Ectodermal cell (in vitro differentiated cells): ENCODE measurements around the gene PPM1L.

Source experiments
- H3K27ac ChIP-seq: 2 replicates; pipeline ENCODE4 v1.7.0; 2013; ENCODE audit warnings: mild to moderate bottlenecking, low read depth, low read length; ENCODE audit not compliant: insufficient read depth, poor library complexity, severe bottlenecking
- H3K27me3 ChIP-seq: 2 replicates; pipeline ENCODE4 v1.7.0; 2013; ENCODE audit warnings: mild to moderate bottlenecking, low read length; ENCODE audit not compliant: insufficient read depth, control insufficient read depth, poor library complexity, severe bottlenecking
- H3K36me3 ChIP-seq: one replicate; pipeline ENCODE4 v1.7.0; 2013; ENCODE audit warnings: low read length; ENCODE audit not compliant: control insufficient read depth, insufficient read depth
- H3K4me1 ChIP-seq: one replicate; pipeline ENCODE4 v1.7.0; 2013; ENCODE audit warnings: low read length; ENCODE audit not compliant: control insufficient read depth, insufficient read depth
- H3K4me3 ChIP-seq: 2 replicates; pipeline ENCODE4 v1.7.0; 2013; ENCODE audit warnings: low read depth, low read length, control low read depth; ENCODE audit not compliant: insufficient read depth
- H3K9me3 ChIP-seq: 2 replicates; pipeline ENCODE4 v1.7.0; 2013; ENCODE audit warnings: mild to moderate bottlenecking, low read length, moderate library complexity; ENCODE audit not compliant: control insufficient read depth
- WGBS, 2 experiments: methylation state at CpG; one replicate each; pipeline ENCODE4 v1.1.7; 2013; ENCODE audit warnings: missing lambda C conversion rate in 2 of 2; 5-methylcytosine and 5-hydroxymethylcytosine counted together

PPM1L gene

DNA sequence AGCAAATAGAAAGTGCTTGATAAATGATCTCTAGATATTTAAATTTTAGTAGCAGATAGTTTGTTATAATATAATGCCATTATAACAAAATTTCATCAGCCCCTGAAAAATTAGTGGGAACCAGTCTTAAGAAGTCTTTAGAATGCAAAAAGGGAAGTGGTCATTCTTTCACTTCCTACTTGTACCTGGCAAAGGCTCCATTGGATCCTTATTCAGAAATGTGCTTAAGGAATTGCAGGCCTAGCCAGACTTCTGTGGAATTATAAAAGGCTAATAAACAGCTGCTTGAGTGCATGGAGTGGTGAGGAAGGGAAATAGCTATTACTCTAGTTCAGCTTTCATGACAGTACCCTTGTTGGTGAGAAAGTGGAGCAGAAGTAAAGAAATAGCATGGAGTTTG is 24.2 kb downstream of the PPM1L start:
- no peaks in the 10 kb centered on the region for H3K36me3 ChIP-seq
- H3K9me3 ChIP-seq, result no peaks in the 10 kb centered on the region
- no peaks in the 10 kb centered on the region for H3K27me3 ChIP-seq
- H3K27ac ChIP-seq, result no peak overlapping the region
- no peaks in the 10 kb centered on the region for H3K4me1 ChIP-seq
- no peak overlapping the region for H3K4me3 ChIP-seq

DNA sequence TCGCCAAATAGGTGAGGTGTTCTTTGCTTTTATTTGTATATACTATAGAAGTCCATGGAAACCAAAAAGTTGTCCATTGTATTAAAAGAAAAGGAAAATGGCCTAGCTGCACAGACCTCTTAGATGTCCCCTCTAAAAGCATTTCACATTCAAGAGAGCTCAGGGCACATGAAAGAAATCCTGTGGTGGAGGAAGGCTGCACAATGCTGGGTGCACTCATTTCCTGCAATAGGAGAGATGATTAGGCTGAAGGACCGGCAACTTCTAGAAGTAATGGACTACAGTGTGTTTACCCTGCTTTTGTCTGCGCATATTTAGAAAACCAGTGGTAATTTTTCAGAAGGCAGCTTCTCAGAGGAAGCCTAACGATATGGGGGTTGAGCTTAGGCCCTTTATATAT is 25.4 kb downstream of the PPM1L start:
- no peak overlapping the region for H3K27ac ChIP-seq
- no peaks in the 10 kb centered on the region for H3K9me3 ChIP-seq
- H3K4me3 ChIP-seq, result no peak overlapping the region
- H3K4me1 ChIP-seq, result no peaks in the 10 kb centered on the region
- no peaks in the 10 kb centered on the region for H3K36me3 ChIP-seq
- H3K27me3 ChIP-seq, result no peaks in the 10 kb centered on the region
- 94 to 97% methylated on average over 4 of the region's 4 CpGs for WGBS, 2 experiments

DNA sequence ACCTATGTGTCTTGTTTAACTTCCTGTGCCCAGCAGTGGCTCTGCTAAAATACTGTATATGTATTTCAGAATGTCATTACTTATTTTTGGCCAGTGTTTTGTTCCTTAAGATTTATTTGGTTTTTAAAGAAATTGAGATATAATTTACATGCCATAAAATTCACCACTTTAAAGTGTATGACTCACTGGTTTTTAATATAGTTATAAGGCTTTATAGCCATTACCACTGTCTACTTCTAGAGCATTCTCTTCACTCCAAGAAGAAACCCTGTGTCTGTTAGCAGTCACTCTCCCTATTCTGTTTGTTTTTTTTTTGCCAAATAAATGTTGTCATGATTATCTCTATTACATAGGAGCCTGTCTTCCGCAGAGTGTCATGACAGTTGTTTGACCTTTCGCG is 25.8 kb downstream of the PPM1L start:
- no peak overlapping the region for H3K27ac ChIP-seq
- H3K4me3 ChIP-seq, result no peak overlapping the region
- no peaks in the 10 kb centered on the region for H3K36me3 ChIP-seq
- 94 to 95% methylated on average over 3 of the region's 3 CpGs for WGBS, 2 experiments
- no peaks in the 10 kb centered on the region for H3K9me3 ChIP-seq
- H3K27me3 ChIP-seq, result no peaks in the 10 kb centered on the region
- H3K4me1 ChIP-seq, result no peaks in the 10 kb centered on the region

DNA sequence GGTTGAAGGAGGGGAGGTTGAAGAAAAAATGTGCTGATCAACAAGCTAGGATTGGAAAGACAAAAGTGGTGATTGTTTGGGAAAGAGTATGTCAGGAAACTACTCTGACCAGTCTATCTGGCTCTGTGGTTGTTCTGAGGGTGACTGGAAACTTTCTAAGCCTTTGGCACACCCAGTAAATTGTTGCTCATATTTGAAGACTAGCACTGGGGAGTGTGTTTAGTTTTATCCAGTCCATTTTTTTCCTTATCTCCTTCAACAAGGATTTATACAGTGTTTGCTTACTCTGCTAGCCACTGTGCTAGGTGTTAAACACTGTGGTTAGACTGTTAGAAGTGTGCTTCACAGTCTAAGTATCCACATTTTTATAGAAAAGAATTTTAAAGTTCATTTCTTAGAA is 28.8 kb downstream of the PPM1L start:
- H3K27ac ChIP-seq, result no peak overlapping the region
- no peaks in the 10 kb centered on the region for H3K36me3 ChIP-seq
- H3K4me1 ChIP-seq, result no peaks in the 10 kb centered on the region
- no peaks in the 10 kb centered on the region for H3K9me3 ChIP-seq
- H3K4me3 ChIP-seq, result no peak overlapping the region
- H3K27me3 ChIP-seq, result no peaks in the 10 kb centered on the region

DNA sequence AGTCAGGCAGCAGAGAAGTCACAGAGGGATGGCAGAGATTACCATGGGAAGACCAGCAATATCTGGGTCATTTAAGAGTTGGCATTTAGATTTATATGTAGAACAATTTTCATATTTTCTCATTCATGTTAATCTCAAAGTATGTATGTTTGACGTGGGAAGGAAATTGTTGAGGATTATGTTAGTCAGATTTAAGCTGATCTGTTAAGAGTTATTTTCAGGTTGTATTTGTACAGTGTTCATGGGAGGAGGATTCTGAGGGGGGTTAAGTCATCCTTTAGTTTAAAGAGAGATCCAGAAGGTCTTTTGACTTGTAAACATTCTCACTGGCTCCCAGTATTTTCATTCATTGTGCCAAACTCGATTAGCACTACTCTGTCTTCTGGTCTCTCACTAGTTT is 34.7 kb downstream of the PPM1L start:
- H3K27ac ChIP-seq, result no peak overlapping the region
- no peak overlapping the region for H3K4me3 ChIP-seq
- H3K9me3 ChIP-seq, result no peaks in the 10 kb centered on the region
- WGBS, 2 experiments, result 75 to 79% methylated on average over 2 of the region's 2 CpGs
- peaks cover 4% of the 10 kb centered on the region for H3K4me1 ChIP-seq
- no peaks in the 10 kb centered on the region for H3K36me3 ChIP-seq
- H3K27me3 ChIP-seq, result no peaks in the 10 kb centered on the region

DNA sequence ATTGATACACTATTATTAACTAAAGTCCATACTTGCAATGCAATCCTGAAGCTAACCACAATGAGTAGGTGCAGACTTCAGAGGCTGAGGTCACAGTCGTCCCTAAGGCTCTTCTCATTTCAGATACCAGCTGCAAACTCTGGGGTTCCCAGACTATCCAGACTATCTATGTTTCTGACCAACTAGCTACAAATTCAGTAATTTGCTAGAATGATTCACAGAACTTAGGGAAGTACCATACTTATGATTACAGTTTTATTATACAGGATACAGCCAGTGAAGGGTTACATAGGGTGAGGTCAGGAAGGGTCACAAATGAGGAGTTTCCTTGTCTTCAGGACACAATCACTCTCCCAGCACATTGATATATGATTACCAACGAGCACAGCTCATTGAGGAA is 36.5 kb downstream of the PPM1L start:
- peaks cover 12% of the 10 kb centered on the region for H3K4me1 ChIP-seq
- no peaks in the 10 kb centered on the region for H3K36me3 ChIP-seq
- H3K4me3 ChIP-seq, result no peak overlapping the region
- 64 to 88% methylated on average over 1 to 2 of the region's 2 CpGs for WGBS, 2 experiments
- H3K27me3 ChIP-seq, result no peaks in the 10 kb centered on the region
- no peak overlapping the region for H3K27ac ChIP-seq
- no peaks in the 10 kb centered on the region for H3K9me3 ChIP-seq

DNA sequence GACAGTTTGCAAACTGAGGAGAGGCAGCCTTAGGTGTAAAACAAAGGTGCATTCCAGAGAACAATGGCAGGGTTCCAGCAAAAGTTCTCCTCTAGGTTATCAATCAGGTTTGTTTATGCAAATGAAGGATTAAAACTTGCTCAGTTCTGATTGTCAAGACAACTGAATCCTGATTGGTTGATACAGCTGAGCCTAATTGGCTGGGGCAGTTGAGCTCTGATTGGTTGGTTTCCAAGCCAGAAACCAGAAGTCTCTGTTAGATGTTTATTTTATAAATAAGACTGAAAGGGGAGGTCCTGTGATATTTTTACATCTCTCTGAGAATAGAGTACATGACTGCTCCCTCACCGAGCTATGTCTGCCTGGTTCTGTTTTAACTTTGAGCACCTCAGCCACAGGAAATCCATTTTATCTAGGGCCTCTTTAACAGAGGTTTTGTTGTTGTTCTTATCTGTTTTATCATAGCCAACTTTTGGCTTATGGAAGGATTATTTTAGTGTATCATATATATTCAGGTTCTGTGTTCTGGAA is 37.8 kb downstream of the PPM1L start:
- Histone ChIP-seq H3K4me3 (no peak overlapping the region), H3K27me3 (no peaks in the 10 kb centered on the region), H3K27ac (no peak overlapping the region), H3K36me3 (no peaks in the 10 kb centered on the region), H3K9me3 (no peaks in the 10 kb centered on the region), H3K4me1 (peaks cover 12% of the 10 kb centered on the region)
- WGBS, 2 experiments, result 93 to 100% methylated on average over 1 of the region's 1 CpG

DNA sequence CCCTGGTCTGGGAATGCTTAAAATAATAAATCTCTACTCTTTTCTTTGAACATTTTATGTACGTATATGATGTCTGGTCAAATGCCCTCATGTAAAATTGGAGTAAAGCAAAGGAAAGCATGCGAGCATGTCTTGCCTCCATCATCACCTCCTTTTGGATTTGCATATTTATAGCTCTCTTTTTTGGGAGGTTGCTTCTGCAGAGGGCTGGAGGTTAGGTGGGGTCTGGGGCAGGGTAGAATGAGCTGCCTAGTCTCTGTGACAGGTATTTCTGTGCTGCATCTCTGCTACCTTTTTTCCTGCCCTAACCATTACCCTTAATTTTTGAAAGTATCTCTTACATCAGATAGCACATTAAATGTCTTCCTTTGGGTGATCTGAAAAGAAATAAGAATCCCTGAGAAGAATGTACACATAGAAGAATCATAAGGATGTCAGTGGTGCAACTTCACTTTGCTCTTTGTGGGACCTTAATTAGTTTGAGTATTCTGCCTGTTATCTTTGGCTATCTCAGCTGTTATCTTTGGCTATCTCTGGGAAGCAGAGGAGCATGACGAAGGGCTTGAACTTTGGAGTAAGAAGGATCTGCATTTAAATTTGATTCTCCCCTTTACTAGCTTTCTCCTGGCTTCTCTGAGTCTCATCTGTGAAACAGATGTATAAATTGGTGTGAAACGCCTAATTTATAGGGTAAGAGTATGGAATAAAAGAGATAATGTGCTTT is 40.2 kb downstream of the PPM1L start:
- no peak overlapping the region for H3K27ac ChIP-seq

DNA sequence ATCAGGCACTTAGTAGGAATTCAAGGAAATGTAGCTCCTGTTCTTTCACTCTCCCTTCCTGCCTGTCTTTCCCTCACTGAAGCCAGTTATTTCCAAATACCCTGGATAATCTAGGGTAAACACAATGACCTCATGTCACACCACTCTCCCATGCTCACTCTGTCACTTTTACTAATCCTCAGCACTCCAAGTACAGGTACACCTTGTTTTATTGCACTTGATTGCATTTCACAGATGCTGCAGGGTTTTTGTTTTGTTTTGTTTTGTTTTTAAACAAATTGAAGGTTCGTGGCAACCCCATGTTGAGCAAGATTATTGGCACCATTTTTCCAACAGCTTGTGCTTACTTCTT is 40.8 kb downstream of the PPM1L start:
- H3K4me1 ChIP-seq, result peaks cover 12% of the 10 kb centered on the region
- no peaks in the 10 kb centered on the region for H3K36me3 ChIP-seq
- no peaks in the 10 kb centered on the region for H3K9me3 ChIP-seq
- H3K4me3 ChIP-seq, result no peak overlapping the region
- H3K27ac ChIP-seq, result no peak overlapping the region
- 100% methylated on average over 1 of the region's 1 CpG for WGBS, 2 experiments
- no peaks in the 10 kb centered on the region for H3K27me3 ChIP-seq

More for the DNA sequence above, 40.2 kb downstream of the PPM1L start:
- WGBS, 2 experiments, result 90 to 92% methylated on average over 2 to 4 of the region's 4 CpGs
- H3K36me3 ChIP-seq, result no peaks in the 10 kb centered on the region
- no peak overlapping the region for H3K4me3 ChIP-seq
- no peaks in the 10 kb centered on the region for H3K9me3 ChIP-seq
- H3K4me1 ChIP-seq, result peaks cover 12% of the 10 kb centered on the region
- no peaks in the 10 kb centered on the region for H3K27me3 ChIP-seq

DNA sequence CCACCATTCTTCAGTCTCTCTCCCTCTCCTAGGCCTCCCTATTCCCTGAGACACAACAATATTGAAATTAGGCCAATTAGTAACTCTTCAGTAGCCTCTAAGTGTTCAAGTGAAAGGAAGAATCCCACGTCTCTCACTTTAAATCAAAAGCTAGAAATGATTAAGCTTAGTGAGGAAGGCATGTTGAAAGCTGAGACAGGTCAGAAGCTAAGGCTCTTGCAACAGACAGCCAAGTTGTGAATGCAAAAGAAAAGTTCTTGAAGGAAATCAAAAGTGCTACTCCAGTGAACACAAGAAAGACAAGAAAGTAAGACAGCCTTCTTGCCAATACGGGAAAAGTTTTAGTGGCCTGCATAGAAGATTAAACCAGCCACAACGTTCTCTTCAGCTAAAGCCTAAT is 41.3 kb downstream of the PPM1L start:
- WGBS, 2 experiments, result 86 to 92% methylated on average over 3 of the region's 3 CpGs
- H3K4me1 ChIP-seq, result peaks cover 12% of the 10 kb centered on the region
- no peaks in the 10 kb centered on the region for H3K27me3 ChIP-seq
- H3K27ac ChIP-seq, result no peak overlapping the region
- no peak overlapping the region for H3K4me3 ChIP-seq
- no peaks in the 10 kb centered on the region for H3K36me3 ChIP-seq
- no peaks in the 10 kb centered on the region for H3K9me3 ChIP-seq
